GM18909 (cell line): ENCODE data around the gene ATF7.
"Not testable (repeated sequence)": the region's sequence is repeated elsewhere in the genome, so short reads cannot be mapped to it uniquely, and the experiment has no call there.

ENCODE experiments used
- ATAC-seq: cut with Tn5 transposase; IDR thresholded peaks from one replicate; pipeline ENCODE4 v1.9.1; 2021; ENCODE audit warnings: mild to moderate bottlenecking; ENCODE audit not compliant: unreplicated experiment, poor library complexity

Gene ATF7

GRCh38 chr12:53631721-53632120 is 5.5 kb upstream of the ATF7 start:
- no peak for ATAC-seq

DNA sequence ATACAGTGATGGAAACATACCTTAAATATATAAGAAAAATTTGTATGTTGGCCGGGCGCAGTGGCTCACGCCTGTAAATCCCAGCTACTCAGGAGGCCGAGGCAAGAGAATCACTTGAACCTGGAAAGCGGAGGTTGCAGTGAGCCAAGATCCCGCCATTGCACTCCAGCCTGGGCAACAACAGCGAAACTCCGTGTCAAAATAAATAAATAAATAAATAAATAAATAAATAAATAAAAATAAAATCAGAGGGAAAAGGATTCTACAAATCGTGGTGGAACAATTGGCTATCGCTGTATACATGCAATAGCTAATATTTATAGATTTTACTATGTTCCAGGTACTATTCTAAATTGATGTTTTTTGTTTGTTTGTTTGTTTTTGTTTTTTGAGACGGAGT is 1.7 kb upstream of the ATF7 start:
- ATAC-seq = no peak

DNA sequence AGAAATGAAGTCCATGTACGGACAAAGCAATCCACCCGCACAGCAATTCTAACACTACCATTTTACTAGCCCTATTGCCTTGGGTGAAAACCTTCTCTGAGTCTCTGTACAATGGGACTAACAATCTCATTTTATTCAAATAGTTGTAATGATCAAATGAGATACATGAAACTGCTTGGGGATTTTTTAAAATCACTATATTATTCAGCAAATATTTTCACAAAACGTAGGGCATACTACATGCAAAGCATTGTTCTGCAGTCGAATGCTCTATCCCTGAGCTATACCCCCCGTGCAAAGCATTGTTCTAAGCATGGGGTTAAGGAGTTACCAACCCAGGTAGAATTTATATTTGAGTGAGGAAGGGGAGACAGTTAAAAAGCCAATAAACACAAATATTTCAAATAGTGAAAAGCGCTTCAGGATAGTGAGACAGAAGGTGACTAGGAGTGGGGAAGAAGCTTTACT is 554 bp upstream of the ATF7 start:
- peak; percentile 9 for ATAC-seq

GRCh38 chr12:53625373-53625945 is 723 bp downstream of the ATF7 start:
- ATAC-seq = no peak

- no peak for ATAC-seq
Observed at GRCh38 chr12:53624956-53625355, 1.2 kb downstream of the ATF7 start.

GRCh38 chr12:53624458-53624857 is 1.7 kb downstream of the ATF7 start:
- ATAC-seq = no peak

- no peak for ATAC-seq
Observed at GRCh38 chr12:53623548-53624385, 2.4 kb downstream of the ATF7 start.

GRCh38 chr12:53622724-53623123 is 3.5 kb downstream of the ATF7 start:
- no peak for ATAC-seq

- no peak for ATAC-seq
Observed at GRCh38 chr12:53618275-53618674, 7.9 kb downstream of the ATF7 start.

- ATAC-seq = no peak
Observed at GRCh38 chr12:53617700-53618099, 8.5 kb downstream of the ATF7 start.

- no peak for ATAC-seq
Observed at GRCh38 chr12:53616950-53617349, 9.2 kb downstream of the ATF7 start.

GRCh38 chr12:53613821-53614220 is 12.4 kb downstream of the ATF7 start:
- no peak for ATAC-seq

GRCh38 chr12:53612978-53613377 is 13.2 kb downstream of the ATF7 start:
- no peak for ATAC-seq

- ATAC-seq = no peak
Observed at GRCh38 chr12:53611304-53611703, 14.9 kb downstream of the ATF7 start.

DNA sequence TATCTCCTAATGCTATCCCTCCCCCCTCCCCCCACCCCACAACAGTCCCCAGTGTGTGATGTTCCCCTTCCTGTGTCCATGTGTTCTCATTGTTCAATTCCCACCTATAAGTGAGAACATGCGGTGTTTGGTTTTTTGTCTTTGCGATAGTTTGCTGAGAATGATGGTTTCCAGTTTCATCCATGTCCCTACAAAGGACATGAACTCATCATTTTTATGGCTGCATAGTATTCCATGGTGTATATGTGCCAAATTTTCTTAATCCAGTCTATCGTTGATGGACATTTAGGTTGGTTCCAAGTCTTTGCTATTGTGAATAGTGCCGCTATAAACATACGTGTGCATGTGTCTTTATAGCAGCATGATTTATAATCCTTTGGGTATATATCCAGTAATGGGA is 19.5 kb downstream of the ATF7 start:
- ATAC-seq = not testable (repeated sequence)

- ATAC-seq = no peak
Observed at GRCh38 chr12:53604581-53604980, 21.6 kb downstream of the ATF7 start.

GRCh38 chr12:53603804-53604203 is 22.4 kb downstream of the ATF7 start:
- ATAC-seq = no peak

GRCh38 chr12:53603196-53603595 is 23.0 kb downstream of the ATF7 start:
- no peak for ATAC-seq

GRCh38 chr12:53602176-53602864 is 23.9 kb downstream of the ATF7 start:
- no peak for ATAC-seq

DNA sequence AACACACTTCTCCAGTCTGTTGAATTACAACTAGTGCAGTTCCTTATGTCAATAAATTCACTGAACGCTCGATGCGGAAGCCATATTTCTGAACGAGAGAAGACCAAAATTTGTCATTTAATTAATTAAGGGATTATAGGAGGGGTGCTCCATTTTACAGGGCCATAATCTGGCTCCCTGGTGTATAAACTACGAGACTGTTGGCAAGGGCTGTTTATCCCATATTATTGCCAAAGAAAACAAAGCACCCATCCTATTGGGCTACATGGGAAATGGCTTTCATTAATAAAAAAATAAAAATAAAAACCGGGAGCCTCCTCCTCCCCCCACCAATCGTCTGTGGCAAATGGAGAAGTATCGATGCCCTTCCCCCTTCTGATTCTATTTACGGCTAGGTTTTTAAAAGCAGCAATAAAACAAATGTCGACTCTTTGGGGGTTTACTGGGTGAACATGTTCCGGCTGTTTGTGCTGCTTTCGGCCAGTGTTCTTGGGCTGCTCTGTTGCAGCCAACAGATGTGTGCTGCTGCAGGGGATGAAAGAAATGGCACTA is 24.8 kb downstream of the ATF7 start:
- ATAC-seq = no peak
